H1 (cell line): Measurements from ENCODE around the gene KRT76. TPM values are rescaled to one million over a fixed set of nuclear protein-coding genes. Genes with fewer than 3 reads are reported as not detected.

Experiments used
- CTCF ChIA-PET: fragments of 300-600 bp; sonication (Branson Sonifier 250); formaldehyde crosslinking; loops from one replicate; lab custom pipeline; 2021; ENCODE audit not compliant: partially characterized antibody; lab: Charles Lee
- POLR2A ChIA-PET: fragments of 300-600 bp; sonication (Branson Sonifier 250); formaldehyde crosslinking; loops from one replicate; lab custom pipeline; 2021; ENCODE audit warnings: inconsistent platforms; ENCODE audit not compliant: partially characterized antibody; lab: Charles Lee
- DNase-seq, 2 experiments: peaks; one replicate each; pipeline versions ENCODE4 v3.0.0 to v3.0.0-alpha.2; 2010 to 2022; ENCODE audit warnings: low spot score in 2 of 2, low read depth in 1 of 2, mixed read lengths in 1 of 2
- FAIRE-seq: peaks from 2 replicates; lab custom pipeline; 2011; peaks lifted over from hg19 to GRCh38; lab: Jason Lieb, UNC
- H2AFZ ChIP-seq: 2 replicates; pipeline ENCODE4 v1.8.1; 2012; ENCODE audit warnings: low read length, inconsistent platforms
- H2AK5ac ChIP-seq: 2 replicates; pipeline ENCODE4 v1.6.1; 2013; ENCODE audit warnings: low read depth, low read length
- H2BK120ac ChIP-seq: replicated peaks from 2 replicates; pipeline ENCODE3; 2013; ENCODE audit warnings: low read depth, low read length, inconsistent platforms
- H2BK12ac ChIP-seq: 2 replicates; pipeline ENCODE4 v1.6.1; 2013; ENCODE audit warnings: low read depth, low read length
- H2BK15ac ChIP-seq: 2 replicates; pipeline ENCODE4 v1.6.1; 2013; ENCODE audit warnings: low read length
- H2BK20ac ChIP-seq: 2 replicates; pipeline ENCODE4 v1.6.1; 2013; ENCODE audit warnings: low read length
- H2BK5ac ChIP-seq: 2 replicates; pipeline ENCODE4 v1.6.1; 2013; ENCODE audit warnings: low read depth, low read length
- H3K14ac ChIP-seq: 2 replicates; pipeline ENCODE4 v1.6.1; 2013; ENCODE audit warnings: inconsistent platforms; ENCODE audit not compliant: insufficient read length
- H3K18ac ChIP-seq: 2 replicates; pipeline ENCODE4 v1.6.1; 2013; ENCODE audit warnings: low read length; ENCODE audit errors: extremely low read depth
- H3K23ac ChIP-seq: 2 replicates; pipeline ENCODE4 v1.6.1; 2013; ENCODE audit warnings: inconsistent platforms; ENCODE audit not compliant: insufficient read length
- H3K23me2 ChIP-seq: 2 replicates; pipeline ENCODE4 v1.6.1; 2013; ENCODE audit warnings: low read depth, low read length
- H3K27ac ChIP-seq: 2 replicates; pipeline ENCODE4 v1.6.1; 2011; ENCODE audit warnings: low read depth, low read length, inconsistent platforms
- H3K27me3 ChIP-seq, 4 experiments: replicated peaks in 1 of 4; 1 replicate in 1 of 4; 2 replicates in 3 of 4; pipeline versions ENCODE4 v1.6.1 to v1.8.1; 2011 to 2013; ENCODE audit warnings: low read length in 3 of 4, mild to moderate bottlenecking in 3 of 4, inconsistent platforms in 2 of 4, mixed read lengths in 2 of 4, moderate library complexity in 1 of 4; ENCODE audit not compliant: control insufficient read depth in 3 of 4, insufficient read depth in 3 of 4; ENCODE audit errors: extremely low read depth in 1 of 4
- H3K36me3 ChIP-seq, 4 experiments: 2 replicates each; pipeline versions ENCODE4 v1.6.1 to v1.8.1; 2011 to 2013; ENCODE audit warnings: mild to moderate bottlenecking in 4 of 4, low read length in 3 of 4, moderate library complexity in 2 of 4, control low read depth in 1 of 4, inconsistent platforms in 1 of 4; ENCODE audit not compliant: insufficient read depth in 4 of 4, control insufficient read depth in 2 of 4
- H3K4ac ChIP-seq: replicated peaks from 2 replicates; pipeline ENCODE3; 2013; ENCODE audit warnings: low read length, low read depth, mixed read lengths, inconsistent platforms; ENCODE audit not compliant: insufficient read length
- H3K4me1 ChIP-seq, 4 experiments: replicated peaks in 1 of 4; 1 replicate in 1 of 4; 2 replicates in 3 of 4; pipeline versions ENCODE4 v1.6.1 to v1.8.1; 2011 to 2013; ENCODE audit warnings: low read length in 3 of 4, inconsistent platforms in 2 of 4, mixed read lengths in 1 of 4; ENCODE audit not compliant: insufficient read depth in 4 of 4, control insufficient read depth in 3 of 4
- H3K4me2 ChIP-seq, 2 experiments: 2 replicates each; pipeline versions ENCODE4 v1.6.1 to v1.8.1; 2011 to 2013; ENCODE audit warnings: low read depth in 2 of 2, low read length in 2 of 2, control low read depth in 1 of 2, inconsistent platforms in 1 of 2, mild to moderate bottlenecking in 1 of 2; ENCODE audit not compliant: insufficient read depth in 1 of 2
- H3K4me3 ChIP-seq, 4 experiments: fragments of 200-600, 300-600 bp in 1 of 4; sonication (generic), shearing (Covaris generic), sonication (Bioruptor Twin) in 1 of 4; 2 replicates each; pipeline versions ENCODE4 v1.5.1 to v1.8.1; 2011 to 2016; ENCODE audit warnings: low read length in 4 of 4, low read depth in 3 of 4, control low read depth in 2 of 4, inconsistent platforms in 2 of 4, mild to moderate bottlenecking in 2 of 4, mixed read lengths in 1 of 4, moderate library complexity in 1 of 4; ENCODE audit not compliant: insufficient read depth in 2 of 4; ENCODE audit errors: extremely low read depth in 1 of 4
- H3K56ac ChIP-seq: replicated peaks from 2 replicates; pipeline ENCODE3; 2013; ENCODE audit warnings: low read depth, mild to moderate bottlenecking, mixed read lengths, low read length, inconsistent platforms; ENCODE audit not compliant: insufficient read length
- H3K79me1 ChIP-seq: 2 replicates; pipeline ENCODE4 v1.6.1; 2013; ENCODE audit warnings: low read depth, low read length, control low read depth
- H3K79me2 ChIP-seq, 2 experiments: 2 replicates each; pipeline versions ENCODE4 v1.6.1 to v1.8.1; 2012 to 2013; ENCODE audit warnings: low read length in 2 of 2, mild to moderate bottlenecking in 2 of 2, inconsistent platforms in 1 of 2; ENCODE audit not compliant: insufficient read depth in 2 of 2, control insufficient read depth in 1 of 2
- H3K9ac ChIP-seq, 4 experiments: replicated peaks in 1 of 4; 1 replicate in 1 of 4; 2 replicates in 3 of 4; pipeline versions ENCODE4 v1.6.1 to v1.8.1; 2011 to 2013; ENCODE audit warnings: low read depth in 3 of 4, low read length in 3 of 4, control low read depth in 2 of 4, mild to moderate bottlenecking in 2 of 4, moderate library complexity in 2 of 4, inconsistent platforms in 1 of 4; ENCODE audit errors: extremely low read depth in 1 of 4
- H3K9me3 ChIP-seq, 2 experiments: 2 replicates each; pipeline versions ENCODE4 v1.6.1 to v1.8.1; 2012 to 2013; ENCODE audit warnings: mild to moderate bottlenecking in 2 of 2, moderate library complexity in 2 of 2, control low read depth in 1 of 2, inconsistent platforms in 1 of 2, low read depth in 1 of 2, low read length in 1 of 2, mixed read lengths in 1 of 2; ENCODE audit not compliant: insufficient read depth in 2 of 2
- H4K20me1 ChIP-seq, 2 experiments: replicated peaks in 1 of 2; 2 replicates each; pipeline versions ENCODE3 to v1.8.1; 2011 to 2013; ENCODE audit warnings: inconsistent platforms in 2 of 2, low read length in 2 of 2, mild to moderate bottlenecking in 1 of 2; ENCODE audit not compliant: insufficient read depth in 2 of 2, control insufficient read depth in 1 of 2
- H4K5ac ChIP-seq: 2 replicates; pipeline ENCODE4 v1.6.1; 2013; ENCODE audit warnings: low read length, low read depth, mixed read lengths, inconsistent platforms; ENCODE audit not compliant: insufficient read length
- H4K8ac ChIP-seq: 2 replicates; pipeline ENCODE4 v1.8.0; 2013; ENCODE audit warnings: mild to moderate bottlenecking, moderate library complexity, low read length, inconsistent platforms; ENCODE audit not compliant: insufficient read depth; ENCODE audit errors: extremely low read depth
- H4K91ac ChIP-seq: replicated peaks from 2 replicates; pipeline ENCODE3; 2013; ENCODE audit warnings: low read length, mixed read lengths, inconsistent platforms; ENCODE audit not compliant: insufficient read length
- BCL11A ChIP-seq, 2 experiments: IDR thresholded peaks; one replicate each; pipeline ENCODE4 v1.6.1; 2011; ENCODE audit warnings: low read depth in 2 of 2, low read length in 2 of 2, mild to moderate bottlenecking in 2 of 2
- CTBP2 ChIP-seq: IDR thresholded peaks from 2 replicates; pipeline ENCODE4 v1.7.0; 2011; ENCODE audit warnings: borderline replicate concordance, mild to moderate bottlenecking, moderate library complexity, mixed read lengths, low read length; ENCODE audit not compliant: insufficient read depth, insufficient read length
- HDAC6 ChIP-seq: IDR thresholded peaks from one replicate; pipeline ENCODE4 v1.7.1; 2012; ENCODE audit warnings: low read depth, mild to moderate bottlenecking, inconsistent platforms, low read length, moderate library complexity
- POLR2A ChIP-seq, 2 experiments: IDR thresholded peaks; 1 replicate in 1 of 2; 2 replicates in 1 of 2; pipeline ENCODE4 v1.6.1; 2011; ENCODE audit warnings: low read depth in 2 of 2, low read length in 2 of 2, mild to moderate bottlenecking in 2 of 2; ENCODE audit errors: control extremely low read depth in 1 of 2
- RAD21 ChIP-seq, 2 experiments: IDR thresholded peaks in 1 of 2; conservative IDR thresholded peaks in 1 of 2; 2 replicates each; pipeline ENCODE4 v1.6.1; 2011; ENCODE audit warnings: low read depth in 2 of 2, low read length in 2 of 2, improper control_type of control experiment in 1 of 2, inconsistent platforms in 1 of 2, mild to moderate bottlenecking in 1 of 2, moderate library complexity in 1 of 2
- TBP ChIP-seq: IDR thresholded peaks from 2 replicates; pipeline ENCODE4 v1.6.1; 2011; ENCODE audit warnings: low read depth, low read length, improper control_type of control experiment
- YY1 ChIP-seq: IDR thresholded peaks from 2 replicates; pipeline ENCODE4 v1.6.1; 2011; ENCODE audit warnings: low read depth, mild to moderate bottlenecking, low read length
- WGBS, 2 experiments: shearing (Covaris generic) in 1 of 2; methylation state at CpG; one replicate each; pipeline versions ENCODE4 v1.1.6 to v1.1.7; 2013 to 2015; ENCODE audit warnings: low lambda C conversion rate in 2 of 2, mixed read lengths in 2 of 2, inconsistent platforms in 1 of 2, low coverage in 1 of 2, missing lambda C conversion rate in 1 of 2; ENCODE audit not compliant: insufficient replicate concordance in 2 of 2, insufficient coverage in 1 of 2, insufficient read length in 1 of 2; ENCODE audit errors: extremely low coverage in 1 of 2, missing lambda C conversion rate in 1 of 2; 5-methylcytosine and 5-hydroxymethylcytosine counted together
- polyA plus RNA-seq, 7 experiments: library from polyadenylated mRNA; depleted of rRNA in 3 of 7; stranded (reverse) in 5 of 7; unstranded in 2 of 7; fragments of >200 nt in 5 of 7; fragments of 200-250 nt in 2 of 7; gene quantifications; 1 replicate in 5 of 7; 2 replicates in 1 of 7; 4 replicates in 1 of 7; pipeline versions ENCODE4 v1.2.1 to v1.2.3, GENCODE V29; 2011 to 2013; ENCODE audit warnings: missing spikeins in 2 of 7, mixed read lengths in 2 of 7
- total RNA-seq: library from RNA; stranded (reverse); fragmentation: NEBNext Ultra II Directional; extraction: Animal tissue kit (Norgen Biotek cat#: 25700); gene quantifications from 2 replicates; pipeline ENCODE4 v1.2.1, GENCODE V29; 2021
- TF ChIP-seq, protein P1 (sequence below): IDR thresholded peaks from 2 replicates; pipeline ENCODE4 v1.6.1; 2011; ENCODE audit warnings: low read depth, mild to moderate bottlenecking, low read length; ENCODE audit not compliant: insufficient read depth

Gene KRT76
- total and polyA plus RNA-seq, 2 of the 8 experiments (the other 6 are each of a cell fraction or from before 2014, with no cell fraction given): not detected

- no peak overlapping the region for H2AFZ ChIP-seq
- H3K14ac ChIP-seq: no peak overlapping the region
- FAIRE-seq (no peak), DNase-seq (no peak)
- no peak overlapping the region for H4K8ac ChIP-seq
- no peaks in the 10 kb centered on the region for H4K20me1 ChIP-seq
- 84% methylated on average over 2 of the region's 2 CpGs; no CpG with 5 or more reads in 1 of the 2 experiments for WGBS, 2 experiments
- no peak overlapping the region for H4K5ac ChIP-seq
- no peak overlapping the region for H3K27ac ChIP-seq
- no peak overlapping the region for H2BK12ac ChIP-seq
- no peak overlapping the region for H2BK120ac ChIP-seq
- CTCF ChIA-PET: interaction anchor here (1.1 to 3.5 kb wide), 8 partner anchors 9 to 168 kb away, joined by 3 to 10 read pairs (median 4); no protein-coding TSS in a partner anchor
- no peaks in the 10 kb centered on the region for H3K79me1 ChIP-seq
- no peaks in the 10 kb centered on the region for H3K79me2 ChIP-seq
- H3K9me3 ChIP-seq: no peaks in the 10 kb centered on the region
- no peaks in the 10 kb centered on the region for H3K23me2 ChIP-seq
- no peak overlapping the region for H2BK15ac ChIP-seq
- H3K4ac ChIP-seq: no peak overlapping the region
- H3K36me3 ChIP-seq: no peaks in the 10 kb centered on the region
- H3K4me2 ChIP-seq: no peak overlapping the region
- no peak overlapping the region for H4K91ac ChIP-seq
- no peaks in the 10 kb centered on the region for H3K27me3 ChIP-seq
- H3K18ac ChIP-seq: no peak overlapping the region
- H3K4me3 ChIP-seq: no peak overlapping the region
- no peak overlapping the region for H2BK5ac ChIP-seq
- POLR2A ChIA-PET: no interaction called here
- H3K4me1 ChIP-seq: no peaks in the 10 kb centered on the region
- H3K9ac ChIP-seq: no peak overlapping the region
- H3K23ac ChIP-seq: no peak overlapping the region
- no peak overlapping the region for H2AK5ac ChIP-seq
- H2BK20ac ChIP-seq: no peak overlapping the region
- H3K56ac ChIP-seq: no peak overlapping the region
- TF ChIP-seq, protein P1, sequence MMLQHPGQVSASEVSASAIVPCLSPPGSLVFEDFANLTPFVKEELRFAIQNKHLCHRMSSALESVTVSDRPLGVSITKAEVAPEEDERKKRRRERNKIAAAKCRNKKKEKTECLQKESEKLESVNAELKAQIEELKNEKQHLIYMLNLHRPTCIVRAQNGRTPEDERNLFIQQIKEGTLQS: no peak
- no peak for TF ChIP-seq CTBP2
- no peak for TF ChIP-seq RAD21 (IDR thresholded peaks at IDR 0.05 in 1 of 2, conservative IDR thresholded peaks at IDR 0.05 in 1 of 2; ENCODE audit: low read depth in 2 of 2, low read length in 2 of 2)
- no peak for TF ChIP-seq HDAC6
- TF ChIP-seq YY1: no peak
- no peak for TF ChIP-seq TBP
- TF ChIP-seq BCL11A (IDR thresholded peaks at IDR 0.05; ENCODE audit: low read depth in 2 of 2, low read length in 2 of 2): no peak
- no peak for TF ChIP-seq POLR2A (IDR thresholded peaks at IDR 0.05; ENCODE audit: control extremely low read depth in 1 of 2, low read depth in 2 of 2, low read length in 2 of 2)
These were observed 1.7 kb upstream of the KRT76 start for GRCh38 chr12:52778833-52779232.
